ENCODE measurements around the gene IQSEC3.

- TF ChIP-seq CTCF (IDR thresholded peaks at IDR 0.05; ENCODE audit: borderline replicate concordance, extremely low read depth, low read length, poor library complexity, severe bottlenecking) = no peak
- TF ChIP-seq EZH2 (IDR thresholded peaks at IDR 0.05; ENCODE audit: borderline replicate concordance, low read depth, low read length, severe bottlenecking) = no peak
Measured at GRCh38 chr12:103169-103981, 36.8 kb downstream of the IQSEC3 start.

Data from DND-41 (cell line).